ENCODE measurements around the gene GPR35.

The GPR35 gene

GRCh38 chr2:240589375-240589774 lies 35.9 kb upstream of the GPR35 start:
- no peak for DNase-seq (ENCODE audit: low spot score)

GRCh38 chr2:240589850-240590525 lies 35.3 kb upstream of the GPR35 start:
- no peak for DNase-seq (ENCODE audit: low spot score)

- no peak for DNase-seq (ENCODE audit: low spot score)
Observed at GRCh38 chr2:240590681-240591111, 34.6 kb upstream of the GPR35 start.

GRCh38 chr2:240591226-240591625 lies 34.1 kb upstream of the GPR35 start:
- DNase-seq (ENCODE audit: low spot score): no peak

- DNase-seq (ENCODE audit: low spot score): no peak
Observed at GRCh38 chr2:240591784-240592183, 33.5 kb upstream of the GPR35 start.

GRCh38 chr2:240593026-240593702 lies 32.1 kb upstream of the GPR35 start:
- DNase-seq (ENCODE audit: low spot score): no peak

- no peak for DNase-seq (ENCODE audit: low spot score)
Observed at GRCh38 chr2:240593703-240594451, 31.4 kb upstream of the GPR35 start.

- DNase-seq (ENCODE audit: low spot score): no peak
Observed at GRCh38 chr2:240594511-240595380, 30.5 kb upstream of the GPR35 start.

- no peak for DNase-seq (ENCODE audit: low spot score)
Observed at GRCh38 chr2:240595381-240596079, 29.8 kb upstream of the GPR35 start.

GRCh38 chr2:240596080-240596460 lies 29.2 kb upstream of the GPR35 start:
- no peak for DNase-seq (ENCODE audit: low spot score)

GRCh38 chr2:240596491-240596931 lies 28.8 kb upstream of the GPR35 start:
- DNase-seq (ENCODE audit: low spot score): no peak

- DNase-seq (ENCODE audit: low spot score): no peak
Observed at GRCh38 chr2:240597054-240597418, 28.2 kb upstream of the GPR35 start.

- no peak for DNase-seq (ENCODE audit: low spot score)
Observed at GRCh38 chr2:240597419-240598181, 27.7 kb upstream of the GPR35 start.

GRCh38 chr2:240598311-240598911 lies 26.9 kb upstream of the GPR35 start:
- DNase-seq (ENCODE audit: low spot score): no peak

- DNase-seq (ENCODE audit: low spot score): no peak
Observed at GRCh38 chr2:240599141-240599583, 26.1 kb upstream of the GPR35 start.

GRCh38 chr2:240600451-240600961 lies 24.8 kb upstream of the GPR35 start:
- no peak for DNase-seq (ENCODE audit: low spot score)

- no peak for DNase-seq (ENCODE audit: low spot score)
Observed at GRCh38 chr2:240601061-240601830, 24.0 kb upstream of the GPR35 start.

GRCh38 chr2:240601831-240602160 lies 23.5 kb upstream of the GPR35 start:
- DNase-seq (ENCODE audit: low spot score): no peak

Measured in hematopoietic multipotent progenitor cell treated with erythropoietin and hydrocortisone succinate and interleukin-3 and kit ligand, for 17 days (in vitro differentiated cells).